HCT116 (cell line): ENCODE results near the gene GATAD2B. TPM values are rescaled to one million over a fixed set of nuclear protein-coding genes. Genes with fewer than 3 reads are reported as not detected.

ENCODE experiments used
- ATAC-seq: fragments of 200-7000 bp; cut with Tn5 transposase; 2 replicates; pipeline ENCODE4 v1.9.1; 2020; ENCODE audit warnings: mild to moderate bottlenecking, moderate library complexity
- BruUV-seq: library from RNA; stranded (reverse); fragments of 400-500 nt; replicated peaks from 2 replicates; lab custom pipeline; 2021; lab: Mats Ljungman, UMichigan
- CTCF ChIA-PET: fragments of 300-600 bp; sonication (Branson Sonifier 250); formaldehyde crosslinking; loops from one replicate; lab custom pipeline; 2021; ENCODE audit warnings: antibody characterized with exemption; lab: Charles Lee
- POLR2A ChIA-PET: fragments of 300-600, 350-600 bp; sonication (Branson Sonifier 250); formaldehyde crosslinking; loops from one replicate; lab custom pipeline; 2021; ENCODE audit warnings: antibody characterized with exemption; lab: Charles Lee
- RAD21 ChIA-PET, 2 experiments: fragments of 300-600 bp; sonication (Branson Sonifier 250); formaldehyde crosslinking; loops; one replicate each; lab custom pipeline; 2023; ENCODE audit warnings: low total read pairs in 2 of 2; ENCODE audit not compliant: uncharacterized antibody in 2 of 2, unreplicated experiment in 2 of 2, low non-redundant PET in 1 of 2; lab: Charles Lee
- DNase-seq: peaks from one replicate; pipeline ENCODE4 v3.0.0-alpha.2; 2010; ENCODE audit warnings: low read depth, low spot score
- H2AFZ ChIP-seq: fragments of 200-600 bp; shearing (Covaris generic), sonication (generic); 2 replicates; pipeline ENCODE4 v1.6.1; 2017; ENCODE audit warnings: low read depth, mixed run types, mixed read lengths, antibody characterized with exemption, low read length; ENCODE audit not compliant: poor library complexity, severe bottlenecking
- H3K27ac ChIP-seq: 2 replicates; pipeline ENCODE4 v1.5.1; 2012; ENCODE audit warnings: low read depth, low read length
- H3K27me3 ChIP-seq: fragments of 200-600 bp; sonication (generic); 2 replicates; pipeline ENCODE4 v1.6.1; 2016; ENCODE audit warnings: mixed run types, low read length, mixed read lengths; ENCODE audit not compliant: insufficient read depth
- H3K36me3 ChIP-seq, 2 experiments: fragments of 200-500 bp in 1 of 2; fragments of 200-600 bp in 1 of 2; sonication (Bioruptor generic) in 1 of 2; sonication (generic) in 1 of 2; 2 replicates each; pipeline versions ENCODE4 v1.5.1 to v1.6.1; 2014 to 2016; ENCODE audit warnings: low read length in 2 of 2, inconsistent platforms in 1 of 2, mixed read lengths in 1 of 2, mixed run types in 1 of 2; ENCODE audit not compliant: insufficient read depth in 2 of 2, control insufficient read depth in 1 of 2
- H3K4me1 ChIP-seq, 2 experiments: fragments of 200-600 bp in 1 of 2; sonication (generic) in 1 of 2; 2 replicates each; pipeline versions ENCODE4 v1.5.1 to v1.6.1; 2012 to 2017; ENCODE audit warnings: low read length in 2 of 2, inconsistent platforms in 1 of 2, mild to moderate bottlenecking in 1 of 2, mixed read lengths in 1 of 2, mixed run types in 1 of 2, moderate library complexity in 1 of 2; ENCODE audit not compliant: insufficient read depth in 2 of 2, control insufficient read depth in 1 of 2
- H3K4me2 ChIP-seq: fragments of 200-600 bp; sonication (generic); 2 replicates; pipeline ENCODE4 v1.6.1; 2017; ENCODE audit warnings: mixed run types, low read length, mixed read lengths
- H3K4me3 ChIP-seq, 2 experiments: fragments of 200-600 bp in 1 of 2; sonication (generic) in 1 of 2; replicated peaks in 1 of 2; 2 replicates each; pipeline ENCODE4 v1.5.1; 2011 to 2016; ENCODE audit warnings: low read length in 2 of 2, control low read depth in 1 of 2, low read depth in 1 of 2, mild to moderate bottlenecking in 1 of 2, mixed read lengths in 1 of 2, mixed run types in 1 of 2
- H3K79me2 ChIP-seq: fragments of 200-600 bp; sonication (generic); 2 replicates; pipeline ENCODE4 v1.6.1; 2017; ENCODE audit warnings: mild to moderate bottlenecking, mixed run types, low read length, moderate library complexity, mixed read lengths; ENCODE audit not compliant: insufficient read depth
- H3K9ac ChIP-seq: fragments of 200-600 bp; sonication (generic); 2 replicates; pipeline ENCODE4 v1.6.1; 2016; ENCODE audit warnings: low read length, mixed read lengths
- H3K9me2 ChIP-seq: fragments of 200-600 bp; sonication (generic), shearing (Covaris generic); 2 replicates; pipeline ENCODE4 v1.6.1; 2017; ENCODE audit warnings: mixed run types, mild to moderate bottlenecking, moderate library complexity; ENCODE audit not compliant: insufficient read depth
- H3K9me3 ChIP-seq, 2 experiments: fragments of 200-500 bp in 1 of 2; fragments of 200-600 bp in 1 of 2; sonication (Bioruptor generic) in 1 of 2; sonication (generic) in 1 of 2; 2 replicates each; pipeline ENCODE4 v1.6.1; 2014 to 2017; ENCODE audit warnings: low read length in 2 of 2, mixed read lengths in 2 of 2, inconsistent platforms in 1 of 2, low read depth in 1 of 2, mild to moderate bottlenecking in 1 of 2, mixed run types in 1 of 2, moderate library complexity in 1 of 2; ENCODE audit not compliant: control insufficient read depth in 1 of 2, insufficient read depth in 1 of 2
- H4K20me1 ChIP-seq: fragments of 200-600 bp; sonication (generic), shearing (Covaris generic); 2 replicates; pipeline ENCODE4 v1.6.1; 2017; ENCODE audit warnings: mixed run types, mild to moderate bottlenecking, moderate library complexity; ENCODE audit not compliant: insufficient read depth
- CBX3 ChIP-seq: IDR thresholded peaks from 2 replicates; pipeline ENCODE4 v1.6.1; 2012; ENCODE audit warnings: low read depth
- JUND ChIP-seq: IDR thresholded peaks from 2 replicates; pipeline ENCODE4 v1.6.1; 2012
- POLR2A ChIP-seq: IDR thresholded peaks from 2 replicates; pipeline ENCODE4 v1.7.0; 2011; ENCODE audit warnings: borderline replicate concordance; ENCODE audit not compliant: insufficient read depth, insufficient read length; ENCODE audit errors: extremely low read depth
- POLR2AphosphoS5 ChIP-seq: IDR thresholded peaks from 2 replicates; pipeline ENCODE4 v1.6.1; 2011; ENCODE audit warnings: mild to moderate bottlenecking, low read depth, low read length, moderate library complexity
- RAD21 ChIP-seq: IDR thresholded peaks from 2 replicates; pipeline ENCODE4 v1.6.1; 2012; ENCODE audit warnings: low read depth, mild to moderate bottlenecking
- SIN3A ChIP-seq: IDR thresholded peaks from 2 replicates; pipeline ENCODE4 v1.6.1; 2012; ENCODE audit warnings: low read depth
- SRF ChIP-seq: IDR thresholded peaks from 2 replicates; pipeline ENCODE4 v1.6.1; 2012; ENCODE audit warnings: low read depth
- intact Hi-C: fragments of 100-400 bp; cut with micrococcal nuclease; formaldehyde crosslinking; loops from 2 replicates; pipeline ENCODE4 v1.10.0; 2022
- total RNA-seq: library from RNA; stranded (reverse); gene quantifications from one replicate; pipeline ENCODE4 v1.2.1, GENCODE V29; 2021; ENCODE audit not compliant: unreplicated experiment
- TF ChIP-seq, protein P1 (sequence below): IDR thresholded peaks from 2 replicates; pipeline ENCODE4 v1.6.1; 2012; ENCODE audit warnings: low read depth
- TF ChIP-seq, protein P2 (sequence below): IDR thresholded peaks from 2 replicates; pipeline ENCODE4 v1.6.1; 2012
- TF ChIP-seq, protein P3 (sequence below): IDR thresholded peaks from 2 replicates; pipeline ENCODE4 v1.6.1; 2011; ENCODE audit warnings: mild to moderate bottlenecking, low read length, moderate library complexity; ENCODE audit not compliant: insufficient replicate concordance; ENCODE audit errors: extremely low read depth

GATAD2B gene
- total RNA-seq, 1 experiment from 2014 or later = 50.2 TPM

DNA sequence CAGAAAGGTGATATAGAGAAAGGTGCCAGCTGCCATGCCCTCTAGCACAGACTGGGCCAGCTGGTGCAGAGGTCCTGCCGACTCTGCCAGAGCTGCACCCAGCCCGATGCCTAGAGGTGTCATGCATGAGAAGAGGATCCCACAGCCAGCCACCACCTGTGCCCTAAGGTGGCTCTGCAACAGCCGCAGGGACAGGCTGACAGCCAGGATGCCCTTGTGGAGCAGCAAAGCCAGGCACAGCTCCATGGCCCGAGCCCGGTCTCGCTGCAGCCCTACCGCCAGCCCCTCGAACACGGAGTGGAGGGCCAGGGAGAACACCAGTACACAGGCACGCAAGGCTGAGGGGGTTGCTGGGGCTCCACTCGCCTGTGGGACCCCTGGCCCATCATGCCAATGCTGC, 37.4 kb upstream of the GATAD2B start:
- ChIA-PET RAD21 (no interaction called here), POLR2A (no interaction called here), CTCF (no interaction called here)
- Histone ChIP-seq H3K27ac (no peak overlapping the region), H3K4me3 (no peak overlapping the region), H4K20me1 (no peaks in the 10 kb centered on the region), H2AFZ (no peak overlapping the region), H3K79me2 (peaks cover 54% of the 10 kb centered on the region)
- TF ChIP-seq POLR2AphosphoS5 (no peak), POLR2A (no peak), SIN3A (no peak), CBX3 (no peak), JUND (no peak), RAD21 (no peak), SRF (no peak)
- TF ChIP-seq, protein P1, sequence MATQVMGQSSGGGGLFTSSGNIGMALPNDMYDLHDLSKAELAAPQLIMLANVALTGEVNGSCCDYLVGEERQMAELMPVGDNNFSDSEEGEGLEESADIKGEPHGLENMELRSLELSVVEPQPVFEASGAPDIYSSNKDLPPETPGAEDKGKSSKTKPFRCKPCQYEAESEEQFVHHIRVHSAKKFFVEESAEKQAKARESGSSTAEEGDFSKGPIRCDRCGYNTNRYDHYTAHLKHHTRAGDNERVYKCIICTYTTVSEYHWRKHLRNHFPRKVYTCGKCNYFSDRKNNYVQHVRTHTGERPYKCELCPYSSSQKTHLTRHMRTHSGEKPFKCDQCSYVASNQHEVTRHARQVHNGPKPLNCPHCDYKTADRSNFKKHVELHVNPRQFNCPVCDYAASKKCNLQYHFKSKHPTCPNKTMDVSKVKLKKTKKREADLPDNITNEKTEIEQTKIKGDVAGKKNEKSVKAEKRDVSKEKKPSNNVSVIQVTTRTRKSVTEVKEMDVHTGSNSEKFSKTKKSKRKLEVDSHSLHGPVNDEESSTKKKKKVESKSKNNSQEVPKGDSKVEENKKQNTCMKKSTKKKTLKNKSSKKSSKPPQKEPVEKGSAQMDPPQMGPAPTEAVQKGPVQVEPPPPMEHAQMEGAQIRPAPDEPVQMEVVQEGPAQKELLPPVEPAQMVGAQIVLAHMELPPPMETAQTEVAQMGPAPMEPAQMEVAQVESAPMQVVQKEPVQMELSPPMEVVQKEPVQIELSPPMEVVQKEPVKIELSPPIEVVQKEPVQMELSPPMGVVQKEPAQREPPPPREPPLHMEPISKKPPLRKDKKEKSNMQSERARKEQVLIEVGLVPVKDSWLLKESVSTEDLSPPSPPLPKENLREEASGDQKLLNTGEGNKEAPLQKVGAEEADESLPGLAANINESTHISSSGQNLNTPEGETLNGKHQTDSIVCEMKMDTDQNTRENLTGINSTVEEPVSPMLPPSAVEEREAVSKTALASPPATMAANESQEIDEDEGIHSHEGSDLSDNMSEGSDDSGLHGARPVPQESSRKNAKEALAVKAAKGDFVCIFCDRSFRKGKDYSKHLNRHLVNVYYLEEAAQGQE = no peak
- TF ChIP-seq, protein P2, sequence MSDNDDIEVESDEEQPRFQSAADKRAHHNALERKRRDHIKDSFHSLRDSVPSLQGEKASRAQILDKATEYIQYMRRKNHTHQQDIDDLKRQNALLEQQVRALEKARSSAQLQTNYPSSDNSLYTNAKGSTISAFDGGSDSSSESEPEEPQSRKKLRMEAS = no peak
- TF ChIP-seq, protein P3, sequence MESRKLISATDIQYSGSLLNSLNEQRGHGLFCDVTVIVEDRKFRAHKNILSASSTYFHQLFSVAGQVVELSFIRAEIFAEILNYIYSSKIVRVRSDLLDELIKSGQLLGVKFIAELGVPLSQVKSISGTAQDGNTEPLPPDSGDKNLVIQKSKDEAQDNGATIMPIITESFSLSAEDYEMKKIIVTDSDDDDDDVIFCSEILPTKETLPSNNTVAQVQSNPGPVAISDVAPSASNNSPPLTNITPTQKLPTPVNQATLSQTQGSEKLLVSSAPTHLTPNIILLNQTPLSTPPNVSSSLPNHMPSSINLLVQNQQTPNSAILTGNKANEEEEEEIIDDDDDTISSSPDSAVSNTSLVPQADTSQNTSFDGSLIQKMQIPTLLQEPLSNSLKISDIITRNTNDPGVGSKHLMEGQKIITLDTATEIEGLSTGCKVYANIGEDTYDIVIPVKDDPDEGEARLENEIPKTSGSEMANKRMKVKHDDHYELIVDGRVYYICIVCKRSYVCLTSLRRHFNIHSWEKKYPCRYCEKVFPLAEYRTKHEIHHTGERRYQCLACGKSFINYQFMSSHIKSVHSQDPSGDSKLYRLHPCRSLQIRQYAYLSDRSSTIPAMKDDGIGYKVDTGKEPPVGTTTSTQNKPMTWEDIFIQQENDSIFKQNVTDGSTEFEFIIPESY = no peak
- TF ChIP-seq, all 23 proteins: peak for 0
- intact Hi-C loops = loop anchor here (5.0 kb wide), 1 partner anchor 178 kb away; no protein-coding TSS in a partner anchor
- H3K4me1 ChIP-seq = peaks cover 19 to 49% of the 10 kb centered on the region in 2 experiments
- peaks cover 5 to 11% of the 10 kb centered on the region in 2 experiments; a peak in 1 of 4 replicates for H3K36me3 ChIP-seq
- no peaks in the 10 kb centered on the region for H3K9me2 ChIP-seq
- no TSS peak for BruUV-seq
- ATAC-seq (no peak), DNase-seq (no peak)
- H3K27me3 ChIP-seq = no peaks in the 10 kb centered on the region
- no peak overlapping the region for H3K4me2 ChIP-seq
- no peak overlapping the region for H3K9ac ChIP-seq
- no peaks in the 10 kb centered on the region for H3K9me3 ChIP-seq
